Germinal center (tissue), 1 donor: Measurements from ENCODE around the gene CXCR1.
"Not testable (repeated sequence)": the region's sequence is repeated elsewhere in the genome, so short reads cannot be mapped to it uniquely, and the experiment has no call there.

ENCODE experiments used
- DNase-seq: peaks from one replicate; pipeline ENCODE4 v3.0.0; 2012; ENCODE audit warnings: mixed read lengths, low spot score

CXCR1 gene

DNA sequence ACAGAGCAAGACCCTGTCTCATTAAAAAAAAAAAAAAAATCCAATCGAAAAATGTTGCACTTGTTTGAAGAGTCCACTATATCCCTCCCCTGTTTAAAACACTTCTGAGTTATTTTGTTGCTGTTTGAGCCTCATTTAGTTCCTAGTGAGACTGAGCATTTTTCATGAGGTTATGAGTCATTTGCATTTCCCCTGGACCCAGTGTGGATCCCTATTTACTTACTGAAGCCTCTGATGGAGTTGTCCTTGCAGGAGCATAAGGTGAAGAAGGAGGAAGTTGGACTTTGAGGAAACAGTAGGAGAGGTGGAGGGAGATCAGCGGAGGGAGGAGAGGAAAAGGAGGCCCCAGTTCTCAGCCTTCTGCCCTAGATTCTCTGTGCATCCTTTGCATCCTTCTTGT lies 5.1 kb downstream of the CXCR1 start:
- no peak for DNase-seq

DNA sequence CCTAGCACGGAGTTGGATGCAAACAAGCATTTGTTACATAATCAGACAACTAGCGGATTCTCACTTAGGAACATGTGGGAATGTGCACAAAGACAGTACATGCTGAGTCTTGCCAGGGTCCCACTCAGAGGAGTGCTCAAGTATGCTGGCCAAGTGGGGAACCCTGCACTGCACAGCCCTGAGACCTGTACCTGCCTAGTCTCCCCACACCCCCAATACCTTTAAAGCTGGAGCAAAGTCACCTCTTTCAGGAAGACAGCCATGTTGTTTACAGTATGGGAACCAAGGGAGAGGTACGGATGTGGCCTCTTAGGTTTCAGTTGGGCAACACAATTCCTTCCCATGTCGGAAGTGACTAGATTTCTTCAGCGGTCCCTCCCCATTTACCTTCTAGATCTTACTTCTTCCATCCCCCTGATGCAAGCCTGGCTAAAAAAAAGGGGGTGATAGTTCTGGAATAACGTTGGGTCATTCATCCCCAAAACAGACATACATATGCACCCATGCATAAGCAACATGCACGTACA lies 10.7 kb downstream of the CXCR1 start:
- no peak for DNase-seq

DNA sequence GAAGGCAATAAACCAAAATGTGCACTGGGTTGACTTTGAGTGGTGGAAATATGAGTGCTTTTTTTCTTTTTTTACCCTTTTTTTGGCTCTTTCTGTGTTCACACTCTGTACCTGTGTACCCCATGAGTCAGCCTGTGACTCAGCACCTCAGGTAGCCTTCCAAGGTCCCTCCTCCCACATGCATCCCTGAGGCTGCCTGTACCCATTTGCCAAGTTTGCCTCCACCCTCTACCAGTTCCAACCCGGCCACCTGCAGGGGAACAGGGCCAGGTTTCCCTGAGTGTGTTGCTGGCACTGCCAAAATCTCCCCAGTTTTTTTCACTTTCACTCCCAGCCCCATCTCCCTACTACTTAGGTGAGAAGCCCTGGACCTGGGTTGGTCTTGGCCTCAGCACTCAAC lies 14.0 kb downstream of the CXCR1 start:
- DNase-seq, result no peak

DNA sequence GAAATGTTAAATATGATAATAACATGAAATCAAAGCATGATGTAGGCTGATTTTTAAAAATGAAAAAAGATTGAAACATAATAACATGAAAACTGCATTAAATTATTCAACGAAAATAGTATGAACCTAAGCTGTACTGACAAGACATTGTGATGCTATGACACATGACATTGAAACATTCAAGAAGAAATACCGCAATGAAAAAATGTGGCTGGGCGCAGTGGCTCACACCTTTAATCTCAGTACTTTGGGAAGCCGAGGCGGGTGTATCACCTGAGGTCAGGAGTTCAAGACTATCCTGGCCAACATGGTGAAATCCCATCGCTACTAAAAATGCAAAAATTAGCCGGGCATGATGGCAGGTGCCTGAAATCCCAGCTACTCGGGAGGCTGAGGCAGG lies 14.6 kb downstream of the CXCR1 start:
- no peak for DNase-seq

DNA sequence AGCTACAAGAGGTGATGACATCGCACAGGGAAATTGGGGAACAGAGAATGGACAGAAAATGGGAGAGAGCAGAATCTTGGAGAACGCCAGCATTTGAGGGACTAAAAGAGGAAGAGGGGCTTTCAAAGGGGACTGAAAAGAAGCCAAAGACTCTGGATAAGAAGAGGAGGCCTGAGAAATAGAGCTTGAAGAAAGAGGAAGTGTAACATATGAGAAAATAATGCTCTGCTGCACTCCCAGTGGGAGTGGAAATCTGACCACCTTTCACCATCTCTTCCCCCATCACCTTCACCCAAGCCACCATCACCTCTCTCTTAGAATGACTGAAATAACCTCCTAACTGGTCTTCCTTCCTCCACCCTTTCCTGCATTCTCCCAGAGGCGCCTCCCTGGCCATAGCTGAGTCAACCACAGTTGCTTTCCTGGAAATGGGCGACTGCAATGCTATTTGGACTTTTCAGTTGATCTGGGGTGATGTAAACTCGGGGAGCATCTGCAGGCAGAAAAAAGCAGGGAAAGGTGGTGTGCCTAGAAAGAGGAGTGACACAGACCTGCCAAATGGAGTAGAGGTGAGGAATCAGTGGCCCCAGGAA lies 16.8 kb downstream of the CXCR1 start:
- DNase-seq, result peak; percentile 16

DNA sequence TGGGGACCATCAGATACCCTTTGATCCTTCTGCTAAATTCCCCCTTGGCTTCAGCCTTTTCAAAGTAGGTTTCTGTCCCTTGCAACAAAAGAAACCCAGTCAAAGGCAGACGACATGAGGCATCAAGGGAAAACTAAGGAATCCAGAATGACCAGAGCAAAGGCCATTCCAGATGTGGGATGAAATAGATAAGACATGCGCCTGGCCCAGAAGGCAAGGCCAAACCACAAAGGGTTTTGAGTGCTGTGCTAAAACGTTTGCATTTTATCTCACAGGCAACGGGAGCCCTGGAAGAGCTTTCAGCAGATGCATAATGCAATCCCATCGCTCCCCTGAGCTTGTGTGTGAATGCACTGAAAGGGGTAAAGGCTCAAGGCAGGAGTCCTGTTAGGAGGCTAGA lies 17.7 kb downstream of the CXCR1 start:
- no peak for DNase-seq

DNA sequence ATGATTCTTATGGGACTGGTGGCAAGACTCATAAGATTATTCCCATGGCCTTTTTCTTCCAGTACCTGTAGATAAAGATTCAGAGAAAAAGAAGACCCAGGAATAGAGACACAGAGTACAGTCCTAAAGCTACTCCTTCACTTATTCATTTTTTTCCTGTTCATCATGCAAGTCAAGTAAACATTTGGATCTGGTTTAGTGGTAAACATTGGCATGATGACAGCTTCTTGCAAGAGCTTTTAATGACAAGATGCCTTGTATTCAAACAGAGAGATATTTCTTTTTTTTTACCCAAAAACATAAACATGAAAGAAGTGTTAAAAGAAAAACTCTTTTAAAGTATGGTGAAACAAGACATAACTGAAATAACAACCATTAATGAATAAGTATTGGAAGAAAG lies 20.7 kb downstream of the CXCR1 start:
- DNase-seq, result no peak

DNA sequence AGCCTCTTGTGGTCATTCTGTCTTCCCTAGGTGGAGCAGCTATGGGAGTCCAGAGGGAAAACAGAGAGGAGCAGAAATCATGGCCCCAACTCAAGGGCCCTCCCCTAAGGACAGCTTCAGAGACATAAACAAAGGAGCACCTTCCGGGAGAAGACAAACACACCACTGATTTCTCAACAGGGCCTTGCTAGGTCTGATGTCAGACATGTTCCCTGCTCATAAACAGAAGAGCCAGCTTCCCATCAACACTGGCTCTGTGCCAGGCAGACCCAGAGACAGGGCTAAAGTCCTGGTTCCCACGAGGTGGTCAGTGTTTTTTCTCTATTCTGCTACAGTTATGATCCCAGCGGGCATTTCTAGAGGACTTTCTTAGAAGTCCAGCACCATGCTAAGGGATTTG lies 21.6 kb downstream of the CXCR1 start:
- no peak for DNase-seq

DNA sequence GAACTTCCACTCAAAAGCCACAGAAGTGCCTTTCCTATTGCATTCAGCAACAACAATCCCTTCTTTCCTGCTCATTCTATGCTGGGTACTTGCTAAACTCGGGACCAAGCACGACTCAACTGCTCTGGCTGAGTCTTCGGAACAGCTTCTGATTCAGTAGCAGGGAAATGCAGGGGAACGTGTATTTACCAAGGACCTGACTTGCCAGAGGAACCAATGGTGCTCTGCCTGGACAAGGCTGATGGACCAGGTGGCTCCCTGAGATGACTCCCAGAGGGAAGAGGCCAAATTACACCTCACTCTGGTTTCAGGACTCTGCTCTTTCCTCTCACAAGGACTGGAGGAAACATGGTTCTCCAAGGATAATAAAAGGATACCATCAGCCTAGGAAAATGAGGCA lies 28.7 kb downstream of the CXCR1 start:
- DNase-seq, result no peak

DNA sequence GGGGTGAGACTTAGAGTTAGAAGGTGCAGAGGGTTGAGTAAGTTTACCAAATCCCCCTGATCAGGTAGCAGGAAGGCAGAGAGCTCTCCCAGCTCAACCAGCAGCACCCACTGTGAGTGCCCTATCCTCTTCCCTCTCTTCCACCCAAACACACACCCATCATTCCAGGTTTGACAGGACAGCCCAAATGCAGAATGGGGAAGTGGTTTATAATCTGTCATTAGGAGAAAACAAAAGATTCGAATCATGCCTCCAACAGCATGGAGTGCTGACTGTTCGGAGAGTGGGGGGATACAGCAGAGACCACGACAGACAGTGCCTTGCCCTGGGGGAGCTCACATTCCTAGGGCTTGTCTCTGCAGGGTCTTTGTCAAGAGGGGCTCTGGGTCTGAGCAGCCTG lies 29.2 kb downstream of the CXCR1 start:
- DNase-seq, result no peak

DNA sequence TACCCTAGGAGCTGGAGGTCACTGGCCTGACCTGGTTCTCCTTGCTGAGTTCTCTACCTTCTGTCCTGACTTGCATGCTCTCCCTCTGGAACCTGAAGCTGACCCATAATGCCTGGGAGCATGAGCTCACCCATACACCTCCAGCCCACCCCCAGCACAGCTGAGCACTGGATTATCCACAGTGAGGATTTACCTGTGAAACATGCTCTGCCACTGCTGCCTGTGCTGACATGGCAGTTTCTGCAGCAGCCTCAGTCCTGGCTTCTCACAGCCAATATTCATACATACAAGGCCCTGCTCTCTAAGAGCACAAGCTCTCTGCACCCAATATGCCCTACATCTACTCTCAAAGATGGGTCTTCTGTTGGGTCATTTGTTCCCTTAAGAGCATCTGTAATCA lies 35.9 kb downstream of the CXCR1 start:
- DNase-seq, result no peak

DNA sequence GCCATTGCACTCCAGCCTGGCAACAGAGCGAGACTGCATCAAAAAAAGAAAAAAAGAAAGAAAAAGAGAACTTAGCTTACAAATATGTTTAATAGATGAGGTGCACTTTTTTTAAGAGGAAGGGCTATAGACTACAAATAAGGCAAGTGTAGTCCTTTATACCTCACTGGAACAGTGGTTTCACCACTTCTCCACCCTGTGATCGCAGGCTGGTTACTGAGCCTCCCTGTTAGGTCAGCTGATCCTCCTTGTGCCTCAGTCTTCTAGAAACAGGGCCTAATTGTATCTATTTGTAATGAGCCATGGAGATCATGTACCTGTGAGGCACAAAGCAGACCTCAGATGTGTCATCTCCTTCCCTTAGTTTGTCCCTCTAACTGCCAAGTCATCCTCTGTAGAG lies 36.4 kb downstream of the CXCR1 start:
- no peak for DNase-seq

DNA sequence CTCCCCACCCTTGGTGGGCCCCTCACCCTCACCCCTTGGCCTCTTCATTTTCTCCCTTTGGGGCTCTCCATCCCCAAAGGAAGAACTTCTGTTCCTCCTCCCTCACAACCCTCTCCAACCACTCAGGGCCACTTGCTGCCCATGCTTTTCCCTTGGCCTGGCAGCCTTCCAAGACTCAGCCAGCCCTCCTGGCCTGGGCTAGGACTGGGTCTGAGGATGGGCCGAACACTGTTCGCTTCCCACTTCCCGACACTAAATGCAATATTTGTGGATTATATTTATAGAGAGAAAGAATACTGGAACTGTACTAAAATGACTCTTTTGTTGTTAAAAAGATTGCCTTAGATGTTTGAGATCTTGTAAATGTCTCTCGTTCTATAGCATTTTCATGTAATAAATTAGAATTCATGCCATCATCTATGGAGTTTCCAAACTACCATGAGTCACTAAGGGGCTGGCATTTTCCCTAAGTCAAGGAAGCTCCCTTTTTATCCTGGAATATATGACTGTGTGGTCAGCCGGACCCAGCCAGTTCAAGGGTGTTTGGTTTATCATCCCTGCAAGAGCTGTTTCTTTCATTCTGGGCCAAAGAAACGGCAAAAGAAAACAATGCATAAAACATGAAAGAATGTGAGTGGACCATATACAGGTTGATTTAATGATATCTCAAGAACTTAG lies 37.2 kb downstream of the CXCR1 start:
- DNase-seq, result no peak

DNA sequence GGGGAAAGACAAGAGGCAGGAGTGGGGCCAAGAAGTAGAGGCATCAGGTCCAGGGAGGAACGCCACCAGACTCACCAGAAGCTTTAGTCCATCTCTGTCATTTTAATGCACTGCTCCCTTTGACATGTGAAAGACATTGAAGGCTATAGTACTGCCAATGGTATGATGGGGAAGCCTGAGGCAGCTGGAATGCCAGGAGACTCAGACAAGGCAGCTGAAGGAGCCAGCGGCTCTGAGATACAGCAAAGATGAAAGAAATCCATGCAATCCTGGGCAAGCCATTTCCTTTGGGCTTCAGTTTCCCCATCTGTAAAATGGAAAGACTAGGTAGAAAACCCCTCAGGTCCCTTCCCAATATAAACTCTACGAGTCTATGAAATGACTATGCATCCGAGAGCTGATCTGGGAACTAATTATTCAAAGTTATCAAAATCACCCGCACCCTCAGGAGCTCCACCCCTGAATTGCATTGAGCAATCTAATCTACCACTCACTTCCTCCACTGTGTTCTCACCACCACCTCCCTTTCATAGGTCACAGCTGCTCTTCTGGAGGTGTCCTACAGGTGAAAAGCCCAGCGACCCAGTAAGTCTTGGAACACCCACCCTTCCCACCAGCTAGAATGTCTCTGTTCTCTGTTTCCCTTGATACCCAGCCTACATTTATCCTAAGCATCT lies 37.8 kb downstream of the CXCR1 start:
- DNase-seq, result no peak

DNA sequence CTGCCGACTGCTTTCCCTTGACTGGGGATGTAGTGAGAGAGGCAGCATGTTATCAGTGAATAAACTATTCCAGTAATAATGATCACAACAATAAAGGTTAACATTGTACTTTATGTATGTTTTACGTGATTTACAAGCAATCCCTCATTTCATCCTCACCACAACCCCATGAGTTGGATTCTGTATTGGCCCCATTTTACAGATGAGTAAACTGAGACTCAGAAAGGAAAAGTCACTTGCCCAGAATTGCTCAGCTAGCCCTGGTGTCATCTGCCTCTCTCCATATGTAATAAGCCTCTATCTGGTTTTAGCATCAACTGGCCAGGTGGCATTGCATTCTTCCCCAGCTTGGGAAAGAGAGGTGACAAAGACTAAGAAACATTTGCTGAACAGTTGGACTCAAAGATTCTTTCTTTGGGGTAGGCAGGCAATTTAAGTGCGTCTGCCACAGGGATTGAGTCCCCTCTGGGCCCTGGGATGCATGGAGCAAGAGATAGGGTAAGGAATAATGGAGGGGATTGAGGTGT lies 38.8 kb downstream of the CXCR1 start:
- no peak for DNase-seq

DNA sequence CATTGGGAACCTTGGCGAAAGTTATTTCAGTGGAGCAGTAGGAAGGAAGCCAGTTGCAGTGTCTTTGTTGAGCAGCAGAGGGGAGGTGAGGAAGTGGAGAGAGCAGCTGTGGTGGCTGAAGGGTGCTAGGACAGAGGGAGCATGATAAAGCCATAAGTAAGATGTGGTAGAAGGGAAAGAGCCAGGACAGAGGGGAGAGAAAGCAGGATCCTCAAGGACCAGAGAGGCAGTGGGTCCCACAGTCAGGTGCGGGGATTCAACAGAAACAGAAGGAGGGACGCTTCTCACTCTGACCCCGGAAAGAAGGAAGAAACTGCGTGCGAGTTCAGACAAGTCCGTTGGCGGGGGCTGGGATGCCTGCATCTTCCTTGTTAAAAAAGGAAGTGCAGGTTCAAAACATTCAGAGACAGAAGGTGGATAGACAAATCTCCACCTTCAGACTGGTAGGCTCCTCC lies 41.1 kb downstream of the CXCR1 start, which contains the start of gene CXCR2:
Gene CXCR2 (plus strand): TSS at position 403 of the 455 bp plus-strand sequence. CDS start 8,774 bp downstream, outside the sequence.
- no peak for DNase-seq

DNA sequence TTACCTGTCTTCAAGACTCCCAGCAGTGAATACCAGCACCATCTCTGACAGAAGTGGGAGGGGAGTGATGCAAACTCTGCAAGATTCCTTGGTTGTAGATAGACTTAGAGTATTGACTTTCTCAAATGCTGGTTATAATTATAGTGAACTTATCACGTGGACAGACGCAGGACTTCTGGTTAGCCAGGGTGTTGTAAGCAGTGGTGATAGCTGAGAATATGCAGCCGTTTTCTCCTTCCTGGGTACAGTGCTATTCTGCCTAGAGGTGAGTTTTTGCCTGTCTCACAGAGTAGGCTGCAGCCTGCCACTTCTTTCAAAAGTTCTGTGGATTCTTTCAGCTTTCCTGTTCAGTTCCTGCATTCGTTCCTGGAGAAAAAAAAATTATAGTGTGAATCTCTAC lies 41.7 kb downstream of the CXCR1 start:
- no peak for DNase-seq

DNA sequence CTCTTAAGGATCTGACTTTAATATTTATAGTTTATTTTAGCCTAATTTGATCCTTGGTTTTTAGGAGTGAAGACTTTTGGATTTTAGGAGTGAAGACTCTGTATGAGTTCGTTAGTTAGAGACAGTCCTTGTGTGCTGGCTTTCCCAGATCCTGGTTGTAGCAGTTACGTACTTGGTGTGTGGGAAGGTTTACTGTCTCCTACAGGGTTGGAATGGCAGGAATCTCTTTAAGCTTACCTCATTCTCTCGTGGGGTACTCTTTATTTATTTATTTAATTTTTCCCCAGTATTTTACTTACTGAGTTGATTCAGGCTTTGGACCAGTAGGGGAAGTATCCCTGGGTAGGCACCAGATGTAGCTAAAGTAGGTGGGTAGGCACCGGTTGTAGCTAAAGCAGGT lies 42.8 kb downstream of the CXCR1 start:
- DNase-seq, result no peak

DNA sequence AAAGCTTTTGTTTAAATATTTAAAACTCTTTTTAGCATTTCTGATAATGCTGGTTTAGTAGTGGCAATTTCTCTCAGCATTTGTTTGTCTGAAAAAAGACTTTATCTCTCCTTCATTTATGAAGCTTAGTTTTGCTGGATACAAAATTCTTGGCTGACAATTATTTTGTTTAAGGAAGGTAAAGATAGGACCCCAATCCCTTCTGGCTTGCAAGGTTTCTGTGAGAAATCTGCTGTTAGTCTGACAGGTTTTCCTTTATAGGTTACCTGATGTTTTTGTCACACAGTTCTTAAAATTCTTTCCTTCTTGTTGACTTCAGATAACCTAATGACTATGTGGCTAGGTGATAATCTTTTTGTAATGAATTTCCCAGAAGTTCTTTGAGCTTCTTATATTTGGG lies 44.5 kb downstream of the CXCR1 start:
- not testable (repeated sequence) for DNase-seq

DNA sequence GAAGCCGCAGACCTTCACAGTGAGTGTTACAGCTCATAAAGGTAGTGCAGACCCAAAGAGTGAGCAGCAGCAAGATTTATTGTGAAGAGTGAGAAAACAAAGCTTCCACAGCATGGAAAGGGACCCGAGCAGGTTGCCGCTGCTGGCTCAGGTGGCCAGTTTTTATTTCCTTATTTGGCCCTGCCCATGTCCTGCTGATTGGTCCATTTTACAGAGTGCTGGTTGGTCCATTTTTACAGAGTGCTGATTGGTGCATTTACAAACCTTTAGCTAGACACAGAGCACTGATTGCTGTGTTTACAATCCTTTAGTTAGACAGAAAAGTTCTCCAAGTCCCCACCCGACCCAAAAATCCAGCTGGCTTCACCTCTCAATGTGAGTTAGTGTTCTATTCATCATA lies 45.0 kb downstream of the CXCR1 start:
- not testable (repeated sequence) for DNase-seq
